NT2/D1 (cell line): ENCODE data around the gene EAF1.

Experiments
- YY1 ChIP-seq: IDR thresholded peaks from 2 replicates; pipeline ENCODE4 v1.6.1; 2011; ENCODE audit not compliant: insufficient read length, insufficient read depth
- ZNF274 ChIP-seq: IDR thresholded peaks from 2 replicates; pipeline ENCODE4 v1.6.1; 2011; ENCODE audit warnings: mild to moderate bottlenecking, low read depth, low read length

DNA sequence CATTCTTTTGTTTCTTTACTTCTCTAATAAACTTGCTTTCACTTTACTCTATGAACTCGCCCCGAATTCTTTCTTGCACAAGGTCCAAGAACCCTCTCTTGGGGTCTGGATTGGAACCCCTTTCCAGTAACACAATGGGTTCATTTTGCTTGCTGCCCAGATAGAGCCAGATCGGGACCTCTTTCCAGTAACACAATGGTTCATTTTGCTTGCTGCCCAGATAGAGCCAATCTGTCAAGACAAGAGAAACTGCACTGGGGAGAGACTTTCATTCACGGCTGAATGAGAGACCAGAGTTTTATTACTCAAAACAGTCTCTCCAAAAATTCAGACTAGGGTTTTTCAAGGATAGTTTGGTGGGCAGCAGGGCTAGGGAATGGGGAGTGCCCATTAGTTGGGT lies 25.5 kb upstream of the EAF1 start:
- TF ChIP-seq ZNF274 = no peak
- no peak for TF ChIP-seq YY1
